H1 (cell line): ENCODE measurements around the gene F8. TPM values are rescaled to one million over a fixed set of nuclear protein-coding genes. Genes with fewer than 3 reads are reported as not detected.

ENCODE experiments used
- CTCF ChIA-PET: fragments of 300-600 bp; sonication (Branson Sonifier 250); formaldehyde crosslinking; loops from one replicate; lab custom pipeline; 2021; ENCODE audit not compliant: partially characterized antibody; lab: Charles Lee
- POLR2A ChIA-PET: fragments of 300-600 bp; sonication (Branson Sonifier 250); formaldehyde crosslinking; loops from one replicate; lab custom pipeline; 2021; ENCODE audit warnings: inconsistent platforms; ENCODE audit not compliant: partially characterized antibody; lab: Charles Lee
- DNase-seq, 2 experiments: peaks; one replicate each; pipeline versions ENCODE4 v3.0.0 to v3.0.0-alpha.2; 2010 to 2022; ENCODE audit warnings: low spot score in 2 of 2, low read depth in 1 of 2, mixed read lengths in 1 of 2
- FAIRE-seq: peaks from 2 replicates; lab custom pipeline; 2011; peaks lifted over from hg19 to GRCh38; lab: Jason Lieb, UNC
- H2AFZ ChIP-seq: 2 replicates; pipeline ENCODE4 v1.8.1; 2012; ENCODE audit warnings: low read length, inconsistent platforms
- H2AK5ac ChIP-seq: 2 replicates; pipeline ENCODE4 v1.6.1; 2013; ENCODE audit warnings: low read depth, low read length
- H2BK120ac ChIP-seq: replicated peaks from 2 replicates; pipeline ENCODE3; 2013; ENCODE audit warnings: low read depth, low read length, inconsistent platforms
- H2BK12ac ChIP-seq: 2 replicates; pipeline ENCODE4 v1.6.1; 2013; ENCODE audit warnings: low read depth, low read length
- H2BK15ac ChIP-seq: 2 replicates; pipeline ENCODE4 v1.6.1; 2013; ENCODE audit warnings: low read length
- H2BK20ac ChIP-seq: 2 replicates; pipeline ENCODE4 v1.6.1; 2013; ENCODE audit warnings: low read length
- H2BK5ac ChIP-seq: 2 replicates; pipeline ENCODE4 v1.6.1; 2013; ENCODE audit warnings: low read depth, low read length
- H3K14ac ChIP-seq: 2 replicates; pipeline ENCODE4 v1.6.1; 2013; ENCODE audit warnings: inconsistent platforms; ENCODE audit not compliant: insufficient read length
- H3K18ac ChIP-seq: 2 replicates; pipeline ENCODE4 v1.6.1; 2013; ENCODE audit warnings: low read length; ENCODE audit errors: extremely low read depth
- H3K23ac ChIP-seq: 2 replicates; pipeline ENCODE4 v1.6.1; 2013; ENCODE audit warnings: inconsistent platforms; ENCODE audit not compliant: insufficient read length
- H3K23me2 ChIP-seq: 2 replicates; pipeline ENCODE4 v1.6.1; 2013; ENCODE audit warnings: low read depth, low read length
- H3K27ac ChIP-seq: 2 replicates; pipeline ENCODE4 v1.6.1; 2011; ENCODE audit warnings: low read depth, low read length, inconsistent platforms
- H3K27me3 ChIP-seq, 4 experiments: replicated peaks in 1 of 4; 1 replicate in 1 of 4; 2 replicates in 3 of 4; pipeline versions ENCODE4 v1.6.1 to v1.8.1; 2011 to 2013; ENCODE audit warnings: low read length in 3 of 4, mild to moderate bottlenecking in 3 of 4, inconsistent platforms in 2 of 4, mixed read lengths in 2 of 4, moderate library complexity in 1 of 4; ENCODE audit not compliant: control insufficient read depth in 3 of 4, insufficient read depth in 3 of 4; ENCODE audit errors: extremely low read depth in 1 of 4
- H3K36me3 ChIP-seq, 4 experiments: 2 replicates each; pipeline versions ENCODE4 v1.6.1 to v1.8.1; 2011 to 2013; ENCODE audit warnings: mild to moderate bottlenecking in 4 of 4, low read length in 3 of 4, moderate library complexity in 2 of 4, control low read depth in 1 of 4, inconsistent platforms in 1 of 4; ENCODE audit not compliant: insufficient read depth in 4 of 4, control insufficient read depth in 2 of 4
- H3K4ac ChIP-seq: replicated peaks from 2 replicates; pipeline ENCODE3; 2013; ENCODE audit warnings: low read length, low read depth, mixed read lengths, inconsistent platforms; ENCODE audit not compliant: insufficient read length
- H3K4me1 ChIP-seq, 4 experiments: replicated peaks in 1 of 4; 1 replicate in 1 of 4; 2 replicates in 3 of 4; pipeline versions ENCODE4 v1.6.1 to v1.8.1; 2011 to 2013; ENCODE audit warnings: low read length in 3 of 4, inconsistent platforms in 2 of 4, mixed read lengths in 1 of 4; ENCODE audit not compliant: insufficient read depth in 4 of 4, control insufficient read depth in 3 of 4
- H3K4me2 ChIP-seq, 2 experiments: 2 replicates each; pipeline versions ENCODE4 v1.6.1 to v1.8.1; 2011 to 2013; ENCODE audit warnings: low read depth in 2 of 2, low read length in 2 of 2, control low read depth in 1 of 2, inconsistent platforms in 1 of 2, mild to moderate bottlenecking in 1 of 2; ENCODE audit not compliant: insufficient read depth in 1 of 2
- H3K4me3 ChIP-seq, 4 experiments: fragments of 200-600, 300-600 bp in 1 of 4; sonication (generic), shearing (Covaris generic), sonication (Bioruptor Twin) in 1 of 4; 2 replicates each; pipeline versions ENCODE4 v1.5.1 to v1.8.1; 2011 to 2016; ENCODE audit warnings: low read length in 4 of 4, low read depth in 3 of 4, control low read depth in 2 of 4, inconsistent platforms in 2 of 4, mild to moderate bottlenecking in 2 of 4, mixed read lengths in 1 of 4, moderate library complexity in 1 of 4; ENCODE audit not compliant: insufficient read depth in 2 of 4; ENCODE audit errors: extremely low read depth in 1 of 4
- H3K56ac ChIP-seq: replicated peaks from 2 replicates; pipeline ENCODE3; 2013; ENCODE audit warnings: low read depth, mild to moderate bottlenecking, mixed read lengths, low read length, inconsistent platforms; ENCODE audit not compliant: insufficient read length
- H3K79me1 ChIP-seq: 2 replicates; pipeline ENCODE4 v1.6.1; 2013; ENCODE audit warnings: low read depth, low read length, control low read depth
- H3K79me2 ChIP-seq, 2 experiments: 2 replicates each; pipeline versions ENCODE4 v1.6.1 to v1.8.1; 2012 to 2013; ENCODE audit warnings: low read length in 2 of 2, mild to moderate bottlenecking in 2 of 2, inconsistent platforms in 1 of 2; ENCODE audit not compliant: insufficient read depth in 2 of 2, control insufficient read depth in 1 of 2
- H3K9ac ChIP-seq, 4 experiments: replicated peaks in 1 of 4; 1 replicate in 1 of 4; 2 replicates in 3 of 4; pipeline versions ENCODE4 v1.6.1 to v1.8.1; 2011 to 2013; ENCODE audit warnings: low read depth in 3 of 4, low read length in 3 of 4, control low read depth in 2 of 4, mild to moderate bottlenecking in 2 of 4, moderate library complexity in 2 of 4, inconsistent platforms in 1 of 4; ENCODE audit errors: extremely low read depth in 1 of 4
- H3K9me3 ChIP-seq, 2 experiments: 2 replicates each; pipeline versions ENCODE4 v1.6.1 to v1.8.1; 2012 to 2013; ENCODE audit warnings: mild to moderate bottlenecking in 2 of 2, moderate library complexity in 2 of 2, control low read depth in 1 of 2, inconsistent platforms in 1 of 2, low read depth in 1 of 2, low read length in 1 of 2, mixed read lengths in 1 of 2; ENCODE audit not compliant: insufficient read depth in 2 of 2
- H4K20me1 ChIP-seq, 2 experiments: replicated peaks in 1 of 2; 2 replicates each; pipeline versions ENCODE3 to v1.8.1; 2011 to 2013; ENCODE audit warnings: inconsistent platforms in 2 of 2, low read length in 2 of 2, mild to moderate bottlenecking in 1 of 2; ENCODE audit not compliant: insufficient read depth in 2 of 2, control insufficient read depth in 1 of 2
- H4K5ac ChIP-seq: 2 replicates; pipeline ENCODE4 v1.6.1; 2013; ENCODE audit warnings: low read length, low read depth, mixed read lengths, inconsistent platforms; ENCODE audit not compliant: insufficient read length
- H4K8ac ChIP-seq: 2 replicates; pipeline ENCODE4 v1.8.0; 2013; ENCODE audit warnings: mild to moderate bottlenecking, moderate library complexity, low read length, inconsistent platforms; ENCODE audit not compliant: insufficient read depth; ENCODE audit errors: extremely low read depth
- H4K91ac ChIP-seq: replicated peaks from 2 replicates; pipeline ENCODE3; 2013; ENCODE audit warnings: low read length, mixed read lengths, inconsistent platforms; ENCODE audit not compliant: insufficient read length
- ASH2L ChIP-seq: fragments of 200-600, 300-600 bp; sonication (generic); IDR thresholded peaks from one replicate; pipeline ENCODE4 v1.7.1; 2017; ENCODE audit warnings: low read length
- BACH1 ChIP-seq: IDR thresholded peaks from 2 replicates; pipeline ENCODE4 v1.6.1; 2012; ENCODE audit warnings: low read length, improper control_type of control experiment
- CBX8 ChIP-seq: fragments of 300-800, 300-1000 bp; sonication (generic); IDR thresholded peaks from 2 replicates; pipeline ENCODE4 v1.7.1; 2016; ENCODE audit warnings: low read depth, low read length, borderline replicate concordance
- EGR1 ChIP-seq: IDR thresholded peaks from 2 replicates; pipeline ENCODE4 v1.6.1; 2011; ENCODE audit warnings: low read depth, low read length, borderline replicate concordance
- EZH2 ChIP-seq: fragments of 200-600 bp; sonication (generic); IDR thresholded peaks from 2 replicates; pipeline ENCODE4 v1.7.1; 2012; ENCODE audit warnings: low read depth, mild to moderate bottlenecking, moderate library complexity, low read length, inconsistent platforms; ENCODE audit not compliant: severe bottlenecking
- GABPA ChIP-seq: IDR thresholded peaks from 2 replicates; pipeline ENCODE4 v1.6.1; 2011; ENCODE audit warnings: mild to moderate bottlenecking, low read length, moderate library complexity, borderline replicate concordance; ENCODE audit not compliant: insufficient read depth
- MAFK ChIP-seq: IDR thresholded peaks from 2 replicates; pipeline ENCODE4 v1.6.1; 2012; ENCODE audit warnings: low read depth, mild to moderate bottlenecking, improper control_type of control experiment, low read length
- POLR2A ChIP-seq, 2 experiments: IDR thresholded peaks; 1 replicate in 1 of 2; 2 replicates in 1 of 2; pipeline ENCODE4 v1.6.1; 2011; ENCODE audit warnings: low read depth in 2 of 2, low read length in 2 of 2, mild to moderate bottlenecking in 2 of 2; ENCODE audit errors: control extremely low read depth in 1 of 2
- SP2 ChIP-seq: IDR thresholded peaks from 2 replicates; pipeline ENCODE4 v1.6.1; 2012; ENCODE audit warnings: mild to moderate bottlenecking, low read length, inconsistent platforms
- TAF1 ChIP-seq: IDR thresholded peaks from 2 replicates; pipeline ENCODE4 v1.6.1; 2011; ENCODE audit warnings: mild to moderate bottlenecking, low read depth, low read length
- TEAD4 ChIP-seq: IDR thresholded peaks from 2 replicates; pipeline ENCODE4 v1.6.1; 2012; ENCODE audit warnings: low read depth, low read length, inconsistent platforms, mixed read lengths
- YY1 ChIP-seq: IDR thresholded peaks from 2 replicates; pipeline ENCODE4 v1.6.1; 2011; ENCODE audit warnings: low read depth, mild to moderate bottlenecking, low read length
- ZNF274 ChIP-seq: IDR thresholded peaks from 2 replicates; pipeline ENCODE4 v1.7.0; 2012; ENCODE audit warnings: low read length, borderline replicate concordance; ENCODE audit errors: extremely low read depth
- WGBS, 2 experiments: shearing (Covaris generic) in 1 of 2; methylation state at CpG; one replicate each; pipeline versions ENCODE4 v1.1.6 to v1.1.7; 2013 to 2015; ENCODE audit warnings: low lambda C conversion rate in 2 of 2, mixed read lengths in 2 of 2, inconsistent platforms in 1 of 2, low coverage in 1 of 2, missing lambda C conversion rate in 1 of 2; ENCODE audit not compliant: insufficient replicate concordance in 2 of 2, insufficient coverage in 1 of 2, insufficient read length in 1 of 2; ENCODE audit errors: extremely low coverage in 1 of 2, missing lambda C conversion rate in 1 of 2; 5-methylcytosine and 5-hydroxymethylcytosine counted together
- polyA plus RNA-seq, 7 experiments: library from polyadenylated mRNA; depleted of rRNA in 3 of 7; stranded (reverse) in 5 of 7; unstranded in 2 of 7; fragments of >200 nt in 5 of 7; fragments of 200-250 nt in 2 of 7; gene quantifications; 1 replicate in 5 of 7; 2 replicates in 1 of 7; 4 replicates in 1 of 7; pipeline versions ENCODE4 v1.2.1 to v1.2.3, GENCODE V29; 2011 to 2013; ENCODE audit warnings: missing spikeins in 2 of 7, mixed read lengths in 2 of 7
- total RNA-seq: library from RNA; stranded (reverse); fragmentation: NEBNext Ultra II Directional; extraction: Animal tissue kit (Norgen Biotek cat#: 25700); gene quantifications from 2 replicates; pipeline ENCODE4 v1.2.1, GENCODE V29; 2021
- TF ChIP-seq, protein P1 (sequence below): IDR thresholded peaks from 2 replicates; pipeline ENCODE4 v1.6.1; 2011; ENCODE audit warnings: low read depth, mild to moderate bottlenecking, low read length; ENCODE audit not compliant: insufficient read depth

The F8 gene
- total and polyA plus RNA-seq, 2 of the 8 experiments (the other 6 are each of a cell fraction or from before 2014, with no cell fraction given): 1.1 to 2.6 TPM

DNA sequence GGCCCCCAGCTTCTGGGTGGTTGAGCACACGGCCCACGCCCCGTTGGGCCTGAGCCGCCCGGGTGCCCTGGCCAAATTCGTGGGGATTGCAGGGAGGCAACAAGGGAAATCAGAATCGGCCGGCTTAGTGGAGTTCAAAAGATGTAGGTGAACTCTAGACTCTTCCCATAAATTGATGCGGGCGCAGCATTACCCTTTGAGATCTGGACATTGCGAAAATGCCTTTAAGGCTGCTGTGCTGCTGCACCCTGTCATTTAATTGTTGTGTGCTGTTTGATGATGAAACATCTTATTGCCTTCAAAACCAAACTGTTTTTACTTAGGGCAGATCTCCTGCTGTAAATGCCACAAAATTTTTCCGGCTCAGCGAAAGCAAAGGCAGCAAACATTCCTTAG, 216.8 kb downstream of the F8 start:
- Histone ChIP-seq H3K14ac (no peak overlapping the region), H3K79me2 (no peaks in the 10 kb centered on the region), H2BK120ac (no peak overlapping the region), H4K20me1 (peaks cover 0 to 1% of the 10 kb centered on the region in 2 experiments), H3K18ac (no peak overlapping the region; the same call in 1 of the 2 replicates), H3K23ac (no peak overlapping the region), H3K56ac (no peak overlapping the region), H2BK12ac (no peak overlapping the region), H2AK5ac (no peak overlapping the region), H3K9ac (no peak overlapping the region), H3K4me2 (peak overlapping the region; percentile 86 to 92), H2BK5ac (no peak overlapping the region), H3K27me3 (peaks cover 0 to 27% (median 19%) of the 10 kb centered on the region in 4 experiments; a peak in 6 of 7 replicates), H3K4ac (no peak overlapping the region), H4K91ac (no peak overlapping the region), H3K9me3 (no peaks in the 10 kb centered on the region; a peak in 1 of 4 replicates), H3K4me3 (peak overlapping the region; percentile 45 to 64 (median 55); a peak in 6 of 8 replicates), H3K4me1 (peaks cover 0 to 5% (median 3%) of the 10 kb centered on the region in 4 experiments; a peak in 4 of 7 replicates), H3K23me2 (peaks cover 2% of the 10 kb centered on the region; the same call in 1 of the 2 replicates), H4K5ac (no peak overlapping the region), H4K8ac (no peak overlapping the region), H2BK15ac (no peak overlapping the region), H2BK20ac (no peak overlapping the region), H3K27ac (no peak overlapping the region), H3K79me1 (no peaks in the 10 kb centered on the region), H3K36me3 (no peaks in the 10 kb centered on the region), H2AFZ (no peak overlapping the region; the same call in 1 of the 2 replicates)
- TF ChIP-seq, protein P1, sequence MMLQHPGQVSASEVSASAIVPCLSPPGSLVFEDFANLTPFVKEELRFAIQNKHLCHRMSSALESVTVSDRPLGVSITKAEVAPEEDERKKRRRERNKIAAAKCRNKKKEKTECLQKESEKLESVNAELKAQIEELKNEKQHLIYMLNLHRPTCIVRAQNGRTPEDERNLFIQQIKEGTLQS: no peak
- TF ChIP-seq GABPA (no peak), EZH2 (no peak), CBX8 (no peak), YY1 (no peak), ASH2L (no peak), SP2 (no peak), MAFK (no peak), TEAD4 (no peak), BACH1 (no peak), ZNF274 (no peak), TAF1 (no peak), EGR1 (no peak), POLR2A (IDR thresholded peaks at IDR 0.05; ENCODE audit: control extremely low read depth in 1 of 2, low read depth in 2 of 2, low read length in 2 of 2) (no peak)
- WGBS, 2 experiments: 16% methylated on average over 9 of the region's 13 CpGs; no CpG with 5 or more reads in 1 of the 2 experiments
- no peak for DNase-seq
- no peak for FAIRE-seq
- POLR2A ChIA-PET: interaction anchor here (0.8 to 1.6 kb wide), 4 partner anchors 13 to 40 kb away, joined by 3 to 6 read pairs (median 4); no protein-coding TSS in a partner anchor
- CTCF ChIA-PET: interaction anchor here (0.9 kb wide), 1 partner anchor 21 kb away, joined by 3 read pairs; no protein-coding TSS in a partner anchor
